ENCODE results near the gene RAF1. TPM values are rescaled to one million over a fixed set of nuclear protein-coding genes. Genes with fewer than 3 reads are reported as not detected.

The RAF1 gene
- total and polyA plus RNA-seq, 2 donors (not counting 1 experiment from before 2014, with no cell fraction given) = 84.3 to 126 TPM

DNA sequence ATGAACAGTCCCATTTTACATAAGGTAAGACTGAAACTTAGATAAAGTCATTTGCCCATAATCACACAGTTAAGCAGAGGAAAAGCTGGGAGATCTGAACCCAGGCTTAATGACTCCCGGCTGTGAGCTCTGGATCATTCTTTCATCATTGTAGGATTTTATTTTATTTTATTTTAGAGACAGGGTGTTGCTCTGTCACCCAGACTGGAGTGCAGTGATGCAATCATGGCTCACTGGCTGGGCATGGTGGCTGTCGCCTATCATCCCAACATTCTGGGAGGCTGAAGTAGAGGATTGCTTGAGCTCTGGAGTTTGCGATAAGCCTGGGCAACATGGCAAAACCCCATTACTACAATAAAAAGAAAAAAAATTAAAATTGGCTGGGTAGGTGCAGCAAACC lies 31.2 kb upstream of the RAF1 start:
- no peaks in the 10 kb centered on the region for H3K9me3 ChIP-seq (ENCODE audit: control extremely low read depth in 1 of 3, control insufficient read depth in 2 of 3, insufficient read depth in 1 of 3, low read length in 2 of 3)
- no peak overlapping the region for H3K27ac ChIP-seq (ENCODE audit: low read length in 2 of 2)
- H3K27me3 ChIP-seq (replicated peaks in 1 of 4; ENCODE audit: control extremely low read depth in 1 of 4, control insufficient read depth in 3 of 4, insufficient read depth in 4 of 4, low read length in 3 of 4) = no peaks in the 10 kb centered on the region
- no peak overlapping the region for H3K4me3 ChIP-seq (ENCODE audit: control extremely low read depth in 1 of 5, extremely low read depth in 1 of 5, insufficient read depth in 1 of 5, low read depth in 2 of 5, low read length in 4 of 5)
- H4K20me1 ChIP-seq (ENCODE audit: control insufficient read depth, insufficient read depth, low read length, poor library complexity, severe bottlenecking) = no peaks in the 10 kb centered on the region
- H3K79me2 ChIP-seq (ENCODE audit: control insufficient read depth, insufficient read depth, low read length) = no peaks in the 10 kb centered on the region
- DNase-seq (no peak), ATAC-seq (ENCODE audit: low read depth) (no peak)
- no peaks in the 10 kb centered on the region for H3K4me1 ChIP-seq (ENCODE audit: control insufficient read depth in 2 of 2, insufficient read depth in 2 of 2, low read length in 2 of 2)
- intact Hi-C loops (cut with micrococcal nuclease) = no loop called here
- no peak overlapping the region for H3K27ac Mint-ChIP-seq
- H3K4me3 Mint-ChIP-seq = no peak overlapping the region
- TF ChIP-seq EZH2 (IDR thresholded peaks at IDR 0.05; ENCODE audit: borderline replicate concordance, insufficient read depth, low read depth, low read length, poor library complexity, severe bottlenecking) = no peak
- TF ChIP-seq, protein P1, sequence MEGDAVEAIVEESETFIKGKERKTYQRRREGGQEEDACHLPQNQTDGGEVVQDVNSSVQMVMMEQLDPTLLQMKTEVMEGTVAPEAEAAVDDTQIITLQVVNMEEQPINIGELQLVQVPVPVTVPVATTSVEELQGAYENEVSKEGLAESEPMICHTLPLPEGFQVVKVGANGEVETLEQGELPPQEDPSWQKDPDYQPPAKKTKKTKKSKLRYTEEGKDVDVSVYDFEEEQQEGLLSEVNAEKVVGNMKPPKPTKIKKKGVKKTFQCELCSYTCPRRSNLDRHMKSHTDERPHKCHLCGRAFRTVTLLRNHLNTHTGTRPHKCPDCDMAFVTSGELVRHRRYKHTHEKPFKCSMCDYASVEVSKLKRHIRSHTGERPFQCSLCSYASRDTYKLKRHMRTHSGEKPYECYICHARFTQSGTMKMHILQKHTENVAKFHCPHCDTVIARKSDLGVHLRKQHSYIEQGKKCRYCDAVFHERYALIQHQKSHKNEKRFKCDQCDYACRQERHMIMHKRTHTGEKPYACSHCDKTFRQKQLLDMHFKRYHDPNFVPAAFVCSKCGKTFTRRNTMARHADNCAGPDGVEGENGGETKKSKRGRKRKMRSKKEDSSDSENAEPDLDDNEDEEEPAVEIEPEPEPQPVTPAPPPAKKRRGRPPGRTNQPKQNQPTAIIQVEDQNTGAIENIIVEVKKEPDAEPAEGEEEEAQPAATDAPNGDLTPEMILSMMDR (IDR thresholded peaks at IDR 0.05) = no peak
- no peaks in the 10 kb centered on the region for H3K4me1 Mint-ChIP-seq
- no peak overlapping the region for H3K4me2 ChIP-seq (replicated peaks; ENCODE audit: low read depth, low read length, poor library complexity, severe bottlenecking)
- H3K9ac ChIP-seq (ENCODE audit: low read length) = no peak overlapping the region
- no peaks in the 10 kb centered on the region for H3K36me3 ChIP-seq (replicated peaks in 1 of 2; ENCODE audit: control extremely low read depth in 1 of 2, control insufficient read depth in 1 of 2, extremely low read depth in 1 of 2, insufficient read depth in 2 of 2, low read length in 1 of 2)
- no peak overlapping the region for H2AFZ ChIP-seq (ENCODE audit: insufficient read depth, low read depth, low read length, poor library complexity, severe bottlenecking)
- POLR2A ChIA-PET = no interaction called here
- no CpG with 5 or more reads among the region's 3 CpGs for WGBS (ENCODE audit: insufficient coverage)
- CTCF ChIA-PET = interaction anchor here (0.6 to 1.0 kb wide), 3 partner anchors 22 to 34 kb away, joined by 3 to 4 read pairs (median 3); no protein-coding TSS in a partner anchor
- no peaks in the 10 kb centered on the region for H3K9me3 Mint-ChIP-seq (ENCODE audit: insufficient read depth)
- H3K27me3 Mint-ChIP-seq = no peaks in the 10 kb centered on the region

- TF ChIP-seq, protein P1 (IDR thresholded peaks at IDR 0.05) = no peak
- TF ChIP-seq EZH2 (IDR thresholded peaks at IDR 0.05; ENCODE audit: borderline replicate concordance, insufficient read depth, low read depth, low read length, poor library complexity, severe bottlenecking) = no peak
- Histone ChIP-seq H3K36me3 (replicated peaks in 1 of 2; ENCODE audit: control extremely low read depth in 1 of 2, control insufficient read depth in 1 of 2, extremely low read depth in 1 of 2, insufficient read depth in 2 of 2, low read length in 1 of 2) (no peaks in the 10 kb centered on the region), H3K4me2 (replicated peaks; ENCODE audit: low read depth, low read length, poor library complexity, severe bottlenecking) (no peak overlapping the region), H3K4me3 (ENCODE audit: control extremely low read depth in 1 of 5, extremely low read depth in 1 of 5, insufficient read depth in 1 of 5, low read depth in 2 of 5, low read length in 4 of 5) (no peak overlapping the region), H2AFZ (ENCODE audit: insufficient read depth, low read depth, low read length, poor library complexity, severe bottlenecking) (no peak overlapping the region), H3K79me2 (ENCODE audit: control insufficient read depth, insufficient read depth, low read length) (no peaks in the 10 kb centered on the region), H3K27ac (ENCODE audit: low read length in 2 of 2) (no peak overlapping the region), H3K9me3 (ENCODE audit: control extremely low read depth in 1 of 3, control insufficient read depth in 2 of 3, insufficient read depth in 1 of 3, low read length in 2 of 3) (no peaks in the 10 kb centered on the region), H3K27me3 (replicated peaks in 1 of 4; ENCODE audit: control extremely low read depth in 1 of 4, control insufficient read depth in 3 of 4, insufficient read depth in 4 of 4, low read length in 3 of 4) (no peaks in the 10 kb centered on the region), H3K4me1 (ENCODE audit: control insufficient read depth in 2 of 2, insufficient read depth in 2 of 2, low read length in 2 of 2) (no peaks in the 10 kb centered on the region), H4K20me1 (ENCODE audit: control insufficient read depth, insufficient read depth, low read length, poor library complexity, severe bottlenecking) (no peaks in the 10 kb centered on the region), H3K9ac (ENCODE audit: low read length) (no peak overlapping the region)
- ChIA-PET POLR2A (no interaction called here), CTCF (no interaction called here)
- ATAC-seq (ENCODE audit: low read depth) (no peak), DNase-seq (no peak)
- no peaks in the 10 kb centered on the region for H3K4me1 Mint-ChIP-seq
- H3K27me3 Mint-ChIP-seq = peaks cover 7% of the 10 kb centered on the region
- no peak overlapping the region for H3K4me3 Mint-ChIP-seq
- no peak overlapping the region for H3K27ac Mint-ChIP-seq
- H3K9me3 Mint-ChIP-seq (ENCODE audit: insufficient read depth) = no peaks in the 10 kb centered on the region
- 93% methylated on average over 8 of the region's 8 CpGs for WGBS (ENCODE audit: insufficient coverage)
- intact Hi-C loops (cut with micrococcal nuclease) = no loop called here
These were observed 28.5 kb upstream of the RAF1 start for GRCh38 chr3:12692444-12692843.

Data from B cell (primary cell).